NCI-H524 treated with DMSO at 0.1 percent for 48 hours (cell line): ENCODE data around the gene ZNF224.
"Not testable (repeated sequence)": the region's sequence is repeated elsewhere in the genome, so short reads cannot be mapped to it uniquely, and the experiment has no call there.

ENCODE experiments used
- DNase-seq: peaks from one replicate; lab custom pipeline; 2025; lab: John Stamatoyannopoulos, UW

The ZNF224 gene

DNA sequence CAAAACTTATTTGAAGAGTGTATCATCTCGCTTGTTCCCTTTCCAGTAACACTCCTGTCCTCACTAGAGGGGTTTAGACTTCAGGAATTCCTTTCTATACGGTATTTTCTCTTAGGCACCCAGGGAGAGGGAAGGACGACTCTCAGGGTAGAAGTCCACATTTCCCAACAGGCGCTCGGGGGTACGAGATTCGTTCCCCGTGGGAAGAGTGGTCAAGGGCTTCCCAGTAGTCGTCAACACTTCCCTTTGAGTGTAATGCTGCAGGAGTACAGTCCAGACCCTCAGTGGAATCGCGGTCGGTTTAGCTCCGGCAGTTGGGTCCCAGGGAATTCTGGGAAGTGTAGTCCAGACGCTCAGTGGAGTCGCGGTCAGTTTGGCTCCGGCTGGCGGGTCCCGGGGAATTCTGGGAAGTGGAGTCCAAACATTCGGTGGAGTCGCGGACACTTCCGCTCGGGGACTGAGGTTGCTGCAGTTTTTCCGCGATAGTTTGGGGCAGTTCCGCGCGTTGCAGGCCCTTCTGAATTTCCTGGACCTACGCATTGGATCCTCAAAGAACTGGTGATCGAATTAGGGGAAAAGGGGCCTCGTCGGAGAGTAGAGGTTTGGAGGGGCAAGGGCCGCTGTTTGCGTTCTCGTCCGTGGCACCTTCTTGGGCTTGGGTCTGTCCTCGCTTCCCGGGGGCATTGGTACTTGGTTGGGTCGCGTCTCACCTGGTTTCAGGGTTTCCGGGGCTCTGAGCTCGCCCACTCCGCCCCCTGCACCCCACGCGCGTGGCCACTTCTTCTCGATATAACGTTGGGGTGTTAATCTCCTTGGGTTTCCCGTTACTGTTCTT lies at the start of gene ZNF224:
ZNF224 (plus strand) TSS at position 431 of the 835 bp plus-strand sequence. CDS start 3,513 bp downstream, outside the sequence.
- peak; percentile 78 for DNase-seq

GRCh38 chr19:44050740-44051649 lies 43.2 kb upstream of the ZNF224 start:
- DNase-seq, result no peak

DNA sequence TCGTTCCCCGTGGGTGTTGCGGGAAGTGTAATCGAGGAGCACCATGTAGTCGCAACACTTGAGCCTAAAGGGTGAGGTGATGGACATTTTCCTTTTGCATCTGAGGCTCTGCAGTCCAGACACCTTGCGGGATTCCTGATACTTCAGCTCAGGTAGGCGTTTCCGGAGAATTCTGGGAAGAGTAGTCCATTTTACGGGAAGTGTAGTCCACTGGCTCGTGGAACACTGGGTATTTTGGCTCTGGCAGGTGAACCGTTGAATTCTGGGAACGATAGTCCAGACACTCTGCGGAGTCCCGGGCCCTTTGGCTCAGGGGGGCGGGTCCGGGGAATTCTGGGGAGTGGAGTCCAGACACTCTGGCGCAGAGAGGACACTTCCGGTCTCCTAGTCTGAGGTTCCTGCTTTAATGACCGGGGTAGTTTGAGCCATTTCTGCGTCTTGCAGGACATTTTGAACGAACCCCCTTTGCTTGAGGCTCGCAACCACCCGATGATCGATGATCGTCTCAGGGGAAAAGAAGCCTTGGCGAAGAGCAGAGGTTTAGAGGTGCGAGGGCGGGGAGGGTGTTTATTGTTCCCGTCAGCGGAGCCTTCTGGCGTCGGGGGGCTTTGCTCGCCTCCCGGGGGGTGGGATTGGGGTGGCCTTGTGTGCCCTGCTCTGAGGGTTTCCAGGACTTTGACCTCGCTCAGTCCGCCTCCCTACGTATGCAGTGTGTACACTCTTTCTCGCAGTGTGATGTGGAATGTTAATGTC lies 42.3 kb upstream of the ZNF224 start, which contains the start of gene ZNF223:
ZNF223 (plus strand) TSS at position 387 of the 753 bp plus-strand sequence. CDS start 3,141 bp downstream, outside the sequence.
- peak; percentile 76 for DNase-seq

GRCh38 chr19:44055870-44056269 lies 38.3 kb upstream of the ZNF224 start:
- DNase-seq, result no peak

DNA sequence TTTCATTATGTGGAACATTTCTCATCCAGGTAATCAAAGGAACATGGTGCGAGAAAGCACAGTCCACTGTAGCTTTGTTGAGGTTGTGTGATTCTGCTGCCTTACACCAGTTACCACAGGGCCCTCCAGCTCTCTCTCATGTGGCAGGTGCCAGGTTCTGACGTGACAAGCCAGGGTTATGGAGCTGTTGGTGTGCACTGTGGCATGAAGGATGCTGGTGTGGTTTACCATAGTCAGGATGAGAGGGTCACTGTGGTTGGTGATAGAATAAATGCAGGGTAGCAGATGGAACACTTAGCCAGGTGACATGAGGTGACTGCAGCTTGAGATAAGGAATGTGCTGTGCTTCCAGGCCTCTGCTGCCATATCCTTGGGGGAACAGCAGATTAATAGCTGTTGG lies 34.9 kb upstream of the ZNF224 start:
- DNase-seq, result no peak

DNA sequence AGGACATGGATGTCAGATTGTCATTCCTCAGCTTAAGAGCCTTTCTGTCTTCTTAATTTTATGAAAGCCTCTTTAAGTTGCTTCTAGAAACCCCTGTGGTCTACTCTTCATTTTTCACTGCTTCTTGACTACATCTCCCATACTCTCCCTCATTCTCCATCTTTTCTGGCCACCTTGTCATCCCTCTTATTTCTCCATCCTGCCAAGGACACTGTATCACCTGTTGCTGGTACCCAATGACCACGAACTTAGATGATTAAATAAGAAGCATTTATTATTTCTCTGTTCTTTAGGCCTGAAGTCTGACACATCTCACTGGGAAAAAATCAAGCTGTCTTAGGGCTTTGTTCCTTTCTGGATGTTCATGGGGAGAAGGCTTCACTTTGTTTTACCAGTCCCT lies 33.1 kb upstream of the ZNF224 start:
- no peak for DNase-seq

DNA sequence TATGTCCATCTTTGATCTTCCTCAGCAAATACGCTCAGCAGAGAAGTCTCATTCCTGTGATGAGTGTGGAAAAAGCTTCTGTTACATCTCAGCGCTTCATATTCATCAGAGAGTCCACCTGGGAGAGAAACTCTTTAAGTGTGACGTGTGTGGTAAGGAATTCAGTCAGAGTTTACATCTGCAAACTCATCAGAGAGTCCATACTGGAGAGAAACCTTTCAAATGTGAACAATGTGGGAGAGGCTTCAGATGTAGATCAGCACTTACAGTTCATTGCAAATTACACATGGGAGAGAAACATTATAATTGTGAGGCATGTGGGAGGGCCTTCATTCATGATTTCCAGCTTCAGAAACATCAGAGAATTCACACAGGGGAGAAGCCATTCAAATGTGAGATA lies 27.9 kb upstream of the ZNF224 start:
- DNase-seq, result no peak

DNA sequence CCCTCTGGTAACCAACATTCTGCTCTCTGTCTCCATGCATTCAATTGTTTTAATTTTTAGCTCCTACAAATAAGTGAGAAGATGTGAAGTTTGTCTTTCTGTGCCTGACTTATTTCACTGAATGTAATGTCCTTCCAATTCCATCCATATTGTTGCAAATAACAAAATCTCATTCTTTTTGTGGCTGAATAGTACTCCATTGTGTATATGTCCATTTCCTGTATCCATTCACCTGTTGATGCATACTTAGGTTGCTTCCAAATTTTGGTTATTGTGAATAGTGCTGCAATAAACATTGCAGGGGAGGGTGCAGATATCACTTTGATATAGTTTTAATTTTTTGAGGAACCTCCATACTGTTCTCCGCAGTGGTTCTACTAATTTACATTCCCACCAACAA lies 24.7 kb upstream of the ZNF224 start:
- DNase-seq, result no peak

DNA sequence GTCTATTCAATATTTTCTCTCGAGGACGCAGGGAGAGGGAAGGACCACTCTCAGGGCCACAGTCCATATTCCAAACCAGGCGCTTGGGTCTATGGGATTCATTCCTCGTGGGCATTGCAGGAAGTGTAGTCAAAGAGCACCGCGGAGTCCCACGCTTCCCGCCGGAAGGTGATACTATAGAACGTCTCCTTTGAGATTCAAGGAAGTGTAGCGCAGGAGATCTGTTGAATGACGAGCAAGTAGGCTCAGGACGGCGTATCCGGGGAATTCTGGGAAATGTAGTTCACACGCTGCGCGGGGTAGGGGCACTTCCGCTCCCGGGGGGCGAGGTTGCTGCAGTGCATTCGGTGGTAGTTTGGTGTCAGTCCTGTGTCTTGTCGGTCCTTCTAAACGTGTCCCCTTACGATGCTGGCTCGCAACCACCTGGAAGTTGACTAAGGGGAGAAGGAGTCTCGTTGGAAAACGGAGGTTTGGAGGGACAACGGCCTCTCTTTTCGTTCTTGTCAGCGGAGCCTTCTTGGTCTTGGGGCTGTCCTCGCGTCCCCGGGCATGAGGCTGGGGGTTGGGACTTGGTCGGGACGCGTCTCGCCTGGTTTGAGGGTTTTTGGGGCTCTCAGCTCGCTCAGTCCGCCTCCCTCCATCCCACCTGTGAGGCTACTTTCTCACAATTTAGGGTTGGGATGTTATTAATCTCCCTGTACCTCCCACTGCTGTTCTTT lies 22.2 kb upstream of the ZNF224 start, which contains the start of gene ZNF284:
ZNF284 (plus strand) TSS at position 336 of the 719 bp plus-strand sequence. CDS start 4,231 bp downstream, outside the sequence.
- peak; percentile 73 for DNase-seq

- DNase-seq, result no peak
Observed at GRCh38 chr19:44072543-44073401, 21.4 kb upstream of the ZNF224 start.

GRCh38 chr19:44076325-44076724 lies 17.8 kb upstream of the ZNF224 start:
- DNase-seq, result no peak

DNA sequence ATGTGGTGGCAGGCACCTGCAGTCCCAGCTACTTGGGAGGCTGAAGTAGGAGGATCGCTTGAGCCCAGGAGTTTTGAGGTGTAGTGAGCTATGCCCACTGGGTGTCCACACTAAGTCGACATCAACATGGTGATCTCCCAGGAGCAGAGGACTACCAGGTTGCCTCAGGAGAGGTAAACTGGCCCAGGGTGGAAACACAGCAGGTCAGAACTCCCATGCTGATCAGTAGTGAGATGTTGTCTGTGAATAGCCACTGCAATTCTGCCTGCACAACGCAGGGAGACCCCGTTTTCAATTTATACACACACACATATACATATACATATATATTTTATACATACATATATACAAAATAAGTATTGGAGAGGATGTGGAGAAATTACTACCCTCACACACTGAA lies 2.1 kb upstream of the ZNF224 start:
- DNase-seq, result no peak

GRCh38 chr19:44107751-44108150 lies 13.6 kb downstream of the ZNF224 start:
- DNase-seq, result no peak

DNA sequence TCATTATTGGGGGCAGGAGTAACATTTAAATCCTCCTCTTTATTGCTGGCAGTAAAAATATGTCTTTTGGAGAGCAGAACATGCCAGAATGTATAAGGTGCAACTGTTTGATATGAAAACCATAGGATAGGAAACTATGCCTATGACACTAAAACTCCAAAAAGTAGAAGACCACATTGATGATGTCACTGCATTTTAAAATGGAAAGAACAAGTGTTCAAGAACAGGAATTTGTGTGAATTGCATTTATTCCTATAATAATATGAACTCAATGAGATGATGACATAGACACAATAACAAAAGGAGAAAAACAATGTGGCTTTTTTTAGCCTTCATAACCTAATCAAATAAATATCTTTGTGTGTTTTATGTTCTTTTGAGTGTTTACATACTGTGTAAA lies 15.3 kb downstream of the ZNF224 start:
- no peak for DNase-seq

GRCh38 chr19:44111910-44112463 lies 17.8 kb downstream of the ZNF224 start:
- peak; percentile 8 for DNase-seq

- DNase-seq, result no peak
Observed at GRCh38 chr19:44112802-44113137, 18.6 kb downstream of the ZNF224 start.

- peak; percentile 93 for DNase-seq
Observed at GRCh38 chr19:44113138-44113783, 19.1 kb downstream of the ZNF224 start, which contains the start of gene ZNF225. Gene ZNF225 (plus strand): TSS chr19:44113399. CDS start chr19:44115828, 2,429 bp downstream.

DNA sequence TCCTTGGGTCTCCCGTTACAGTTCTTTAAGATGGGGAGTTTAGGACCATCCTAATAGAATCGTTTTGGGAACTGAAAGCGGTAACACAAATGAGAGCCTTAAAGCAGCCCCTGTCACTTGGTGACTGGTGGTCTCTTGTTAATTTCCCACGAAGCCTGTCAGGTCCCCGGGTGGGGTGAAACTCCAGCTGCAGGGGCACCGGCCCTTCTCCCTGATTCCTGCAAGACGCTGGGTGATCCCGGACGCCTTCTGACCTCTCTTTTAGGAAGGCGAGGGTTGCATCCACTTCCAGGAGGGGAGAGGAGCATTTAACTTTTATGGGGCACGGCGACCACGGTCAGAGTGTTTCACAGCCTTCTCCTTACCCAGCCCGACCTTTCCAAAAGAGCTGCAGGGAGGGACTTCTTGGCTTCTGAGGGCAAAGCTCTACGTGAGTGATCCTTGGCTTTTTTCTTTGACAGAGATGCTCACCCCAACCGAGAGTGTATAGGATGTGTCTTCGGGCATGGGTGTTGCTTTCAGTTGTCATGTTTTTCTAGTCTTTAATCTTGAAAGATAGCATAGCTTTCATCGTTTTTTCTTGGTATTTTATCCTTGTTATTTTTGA lies 19.7 kb downstream of the ZNF224 start:
- DNase-seq, result no peak

GRCh38 chr19:44121162-44121561 lies 27.0 kb downstream of the ZNF224 start:
- not testable (repeated sequence) for DNase-seq
